Uterus (tissue), 2 donors: Measurements from ENCODE around the gene CLCN1.

ENCODE experiments used
- POLR2A ChIP-seq, 2 donors: fragments of 450-650 bp; IDR thresholded peaks; one replicate each; pipeline ENCODE4 v1.6.1; 2016; ENCODE audit warnings: antibody characterized with exemption in 2 of 2, mild to moderate bottlenecking in 1 of 2, moderate library complexity in 1 of 2
- TF ChIP-seq, protein P1 (sequence below), 4 experiments: fragments of 200-600 bp in 2 of 4; fragments of 450-650 bp in 2 of 4; sonication (generic) in 2 of 4; IDR thresholded peaks; one replicate each; pipeline ENCODE4 v1.5.1; 2016 to 2019; ENCODE audit warnings: antibody characterized with exemption in 4 of 4, mild to moderate bottlenecking in 2 of 4, moderate library complexity in 1 of 4

DNA sequence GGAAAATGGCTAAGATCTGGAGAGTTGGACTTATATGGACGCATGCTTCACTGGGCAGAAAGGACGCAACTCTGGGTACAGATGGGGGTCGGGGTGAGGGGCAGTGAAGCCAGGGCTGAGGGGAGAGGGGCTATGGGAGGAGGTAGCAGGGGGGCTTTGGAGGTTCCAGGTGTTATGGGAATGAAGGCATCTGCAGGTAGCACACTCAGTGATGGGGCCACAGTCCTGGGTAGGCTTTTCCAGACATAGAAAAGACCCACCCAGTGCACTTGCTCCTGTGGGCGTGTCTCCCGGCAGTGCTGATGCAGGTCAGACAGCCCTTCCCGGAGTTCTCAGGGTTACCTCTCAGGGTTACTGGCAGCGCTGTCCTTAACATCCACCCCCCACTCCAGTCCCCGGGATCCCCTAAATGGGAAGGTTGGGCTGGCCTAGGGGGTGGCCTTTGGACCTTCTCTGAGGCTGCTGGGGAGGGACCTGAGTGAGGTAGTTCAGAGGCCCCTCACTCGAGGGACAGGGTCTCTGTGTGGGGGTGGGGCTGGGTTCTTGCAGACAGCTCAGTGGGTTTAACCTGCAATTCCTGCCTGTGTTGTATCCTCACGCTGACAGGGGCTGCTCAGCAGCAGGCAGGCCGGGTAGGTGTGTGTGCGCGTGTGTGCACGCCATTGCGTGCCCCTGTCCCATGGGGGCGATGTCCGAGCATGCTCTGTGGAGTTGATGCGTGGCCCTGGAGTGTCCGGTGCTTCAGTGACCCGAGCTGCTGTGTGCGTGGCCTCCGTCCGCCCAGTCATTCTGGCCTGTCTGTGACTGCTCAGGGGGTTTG is 71.5 kb downstream of the CLCN1 start:
- TF ChIP-seq, protein P1, sequence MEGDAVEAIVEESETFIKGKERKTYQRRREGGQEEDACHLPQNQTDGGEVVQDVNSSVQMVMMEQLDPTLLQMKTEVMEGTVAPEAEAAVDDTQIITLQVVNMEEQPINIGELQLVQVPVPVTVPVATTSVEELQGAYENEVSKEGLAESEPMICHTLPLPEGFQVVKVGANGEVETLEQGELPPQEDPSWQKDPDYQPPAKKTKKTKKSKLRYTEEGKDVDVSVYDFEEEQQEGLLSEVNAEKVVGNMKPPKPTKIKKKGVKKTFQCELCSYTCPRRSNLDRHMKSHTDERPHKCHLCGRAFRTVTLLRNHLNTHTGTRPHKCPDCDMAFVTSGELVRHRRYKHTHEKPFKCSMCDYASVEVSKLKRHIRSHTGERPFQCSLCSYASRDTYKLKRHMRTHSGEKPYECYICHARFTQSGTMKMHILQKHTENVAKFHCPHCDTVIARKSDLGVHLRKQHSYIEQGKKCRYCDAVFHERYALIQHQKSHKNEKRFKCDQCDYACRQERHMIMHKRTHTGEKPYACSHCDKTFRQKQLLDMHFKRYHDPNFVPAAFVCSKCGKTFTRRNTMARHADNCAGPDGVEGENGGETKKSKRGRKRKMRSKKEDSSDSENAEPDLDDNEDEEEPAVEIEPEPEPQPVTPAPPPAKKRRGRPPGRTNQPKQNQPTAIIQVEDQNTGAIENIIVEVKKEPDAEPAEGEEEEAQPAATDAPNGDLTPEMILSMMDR (IDR thresholded peaks at IDR 0.05): no peak
- no peak for TF ChIP-seq POLR2A (IDR thresholded peaks at IDR 0.05)
